Lung (tissue), 12 donors: ENCODE data around the gene AP5Z1. TPM values are rescaled to one million over a fixed set of nuclear protein-coding genes. Genes with fewer than 3 reads are reported as not detected.

ENCODE experiments used
- ATAC-seq: fragments of 200-7000 bp; cut with Tn5 transposase; one replicate; pipeline ENCODE4 v1.9.1; 2020; ENCODE audit warnings: moderate number of reproducible peaks; ENCODE audit not compliant: insufficient read depth, low FRiP score
- DNase-seq, 3 donors: peaks; one replicate each; pipeline ENCODE4 v3.0.0-alpha.2; 2013 to 2017
- H3K27ac ChIP-seq, 2 donors: one replicate each; pipeline ENCODE4 v1.5.1; 2013; ENCODE audit warnings: mild to moderate bottlenecking in 2 of 2, moderate library complexity in 2 of 2, control low read depth in 1 of 2, inconsistent platforms in 1 of 2, low read depth in 1 of 2, low read length in 1 of 2
- H3K27me3 ChIP-seq, 3 donors: one replicate each; pipeline ENCODE4 v1.5.1; 2013; ENCODE audit warnings: low read length in 2 of 3; ENCODE audit not compliant: control insufficient read depth in 3 of 3, insufficient read depth in 3 of 3
- H3K36me3 ChIP-seq, 4 donors: one replicate each; pipeline ENCODE4 v1.5.1; 2013; ENCODE audit warnings: low read length in 4 of 4, mild to moderate bottlenecking in 1 of 4, moderate library complexity in 1 of 4; ENCODE audit not compliant: control insufficient read depth in 4 of 4, insufficient read depth in 4 of 4
- H3K4me1 ChIP-seq, 5 donors: one replicate each; pipeline ENCODE4 v1.5.1; 2013; ENCODE audit warnings: low read length in 5 of 5, mild to moderate bottlenecking in 2 of 5, moderate library complexity in 1 of 5; ENCODE audit not compliant: control insufficient read depth in 5 of 5, insufficient read depth in 5 of 5
- H3K4me3 ChIP-seq: one replicate; pipeline ENCODE4 v1.5.1; 2013; ENCODE audit warnings: mild to moderate bottlenecking, control low read depth, moderate library complexity
- H3K9ac ChIP-seq, 2 donors: one replicate each; pipeline ENCODE4 v1.5.1; 2013; ENCODE audit warnings: low read length in 2 of 2, control low read depth in 1 of 2; ENCODE audit not compliant: insufficient read depth in 1 of 2
- H3K9me3 ChIP-seq, 4 donors: one replicate each; pipeline ENCODE4 v1.5.1; 2013; ENCODE audit warnings: low read length in 3 of 4, mild to moderate bottlenecking in 1 of 4, moderate library complexity in 1 of 4; ENCODE audit not compliant: control insufficient read depth in 4 of 4, insufficient read depth in 3 of 4
- WGBS, 2 donors: extraction: QIAGEN DNeasy Blood & Tissue Kit; methylation state at CpG; one replicate each; pipeline ENCODE4 v1.1.7; 2013; 5-methylcytosine and 5-hydroxymethylcytosine counted together
- polyA plus RNA-seq, 2 donors: library from polyadenylated mRNA; stranded (reverse); fragments of 200-250 nt; gene quantifications; one replicate each; pipeline ENCODE4 v1.2.1, GENCODE V29; 2013
- total RNA-seq, 2 donors: library from RNA; depleted of rRNA in 1 of 2; stranded (reverse); fragments of >200 nt in 1 of 2; gene quantifications; one replicate each; pipeline ENCODE4 v1.2.1, GENCODE V29; 2014 to 2021
- TF ChIP-seq, protein P1 (sequence below): IDR thresholded peaks from 2 replicates; pipeline ENCODE4 v1.5.1; 2012; ENCODE audit warnings: mild to moderate bottlenecking; ENCODE audit errors: control extremely low read depth, extremely low read depth
- donor health status: control.
- donor health status: control.
- donor health status: Bipolar disorder and iron deficiency.
- donor health status: healthy.
- donor health status: DM: yes; HTN: yes; CAD: no.

The AP5Z1 gene
- total and polyA plus RNA-seq, 4 donors: 21.2 to 62.4 (median 59.3) TPM

DNA sequence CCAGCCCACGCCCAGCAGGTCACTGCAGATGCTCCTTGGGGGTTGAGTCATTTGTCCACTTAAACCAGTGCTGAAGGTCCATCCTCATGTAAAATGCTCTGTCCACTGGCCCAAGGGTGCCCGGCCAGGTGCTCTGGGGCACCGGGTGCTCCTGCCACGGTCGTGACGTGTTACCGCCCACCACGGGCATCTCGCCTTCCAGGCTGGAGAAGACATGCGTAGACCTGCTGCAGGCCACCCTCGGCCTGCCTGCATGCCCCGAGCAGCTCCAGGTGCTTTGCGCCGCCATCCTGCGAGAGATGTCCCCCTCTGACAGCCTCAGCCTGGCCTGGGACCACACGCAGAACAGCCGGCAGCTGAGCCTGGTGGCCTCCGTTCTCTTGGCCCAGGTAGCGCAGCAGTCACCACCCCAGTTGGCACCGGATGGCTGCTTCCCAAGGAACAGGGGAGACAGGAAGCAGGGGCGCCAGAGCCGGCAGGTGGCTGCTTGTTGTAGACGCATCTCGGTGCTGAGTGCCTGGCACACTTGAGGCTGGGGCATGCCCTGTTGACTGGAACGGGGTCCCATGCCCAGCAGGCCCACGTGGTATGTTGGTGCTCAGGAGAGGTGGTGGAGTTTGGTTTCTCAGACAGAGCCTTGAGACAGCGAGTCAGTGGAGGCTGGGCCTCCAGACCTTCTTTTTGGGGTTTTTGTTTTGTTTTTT is 6.1 kb downstream of the AP5Z1 start:
- ATAC-seq (no peak), DNase-seq (no peak)
- 93 to 95% methylated on average over 27 of the region's 27 CpGs for WGBS, 2 donors
- Histone ChIP-seq H3K4me3 (no peak overlapping the region), H3K36me3 (peaks cover 2 to 56% (median 10%) of the 10 kb centered on the region in 4 donors), H3K27ac (no peak overlapping the region), H3K9me3 (no peaks in the 10 kb centered on the region), H3K27me3 (no peaks in the 10 kb centered on the region), H3K4me1 (peaks cover 0 to 8% (median 0%) of the 10 kb centered on the region in 5 donors), H3K9ac (no peak overlapping the region)
- TF ChIP-seq, protein P1, sequence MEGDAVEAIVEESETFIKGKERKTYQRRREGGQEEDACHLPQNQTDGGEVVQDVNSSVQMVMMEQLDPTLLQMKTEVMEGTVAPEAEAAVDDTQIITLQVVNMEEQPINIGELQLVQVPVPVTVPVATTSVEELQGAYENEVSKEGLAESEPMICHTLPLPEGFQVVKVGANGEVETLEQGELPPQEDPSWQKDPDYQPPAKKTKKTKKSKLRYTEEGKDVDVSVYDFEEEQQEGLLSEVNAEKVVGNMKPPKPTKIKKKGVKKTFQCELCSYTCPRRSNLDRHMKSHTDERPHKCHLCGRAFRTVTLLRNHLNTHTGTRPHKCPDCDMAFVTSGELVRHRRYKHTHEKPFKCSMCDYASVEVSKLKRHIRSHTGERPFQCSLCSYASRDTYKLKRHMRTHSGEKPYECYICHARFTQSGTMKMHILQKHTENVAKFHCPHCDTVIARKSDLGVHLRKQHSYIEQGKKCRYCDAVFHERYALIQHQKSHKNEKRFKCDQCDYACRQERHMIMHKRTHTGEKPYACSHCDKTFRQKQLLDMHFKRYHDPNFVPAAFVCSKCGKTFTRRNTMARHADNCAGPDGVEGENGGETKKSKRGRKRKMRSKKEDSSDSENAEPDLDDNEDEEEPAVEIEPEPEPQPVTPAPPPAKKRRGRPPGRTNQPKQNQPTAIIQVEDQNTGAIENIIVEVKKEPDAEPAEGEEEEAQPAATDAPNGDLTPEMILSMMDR: no peak

DNA sequence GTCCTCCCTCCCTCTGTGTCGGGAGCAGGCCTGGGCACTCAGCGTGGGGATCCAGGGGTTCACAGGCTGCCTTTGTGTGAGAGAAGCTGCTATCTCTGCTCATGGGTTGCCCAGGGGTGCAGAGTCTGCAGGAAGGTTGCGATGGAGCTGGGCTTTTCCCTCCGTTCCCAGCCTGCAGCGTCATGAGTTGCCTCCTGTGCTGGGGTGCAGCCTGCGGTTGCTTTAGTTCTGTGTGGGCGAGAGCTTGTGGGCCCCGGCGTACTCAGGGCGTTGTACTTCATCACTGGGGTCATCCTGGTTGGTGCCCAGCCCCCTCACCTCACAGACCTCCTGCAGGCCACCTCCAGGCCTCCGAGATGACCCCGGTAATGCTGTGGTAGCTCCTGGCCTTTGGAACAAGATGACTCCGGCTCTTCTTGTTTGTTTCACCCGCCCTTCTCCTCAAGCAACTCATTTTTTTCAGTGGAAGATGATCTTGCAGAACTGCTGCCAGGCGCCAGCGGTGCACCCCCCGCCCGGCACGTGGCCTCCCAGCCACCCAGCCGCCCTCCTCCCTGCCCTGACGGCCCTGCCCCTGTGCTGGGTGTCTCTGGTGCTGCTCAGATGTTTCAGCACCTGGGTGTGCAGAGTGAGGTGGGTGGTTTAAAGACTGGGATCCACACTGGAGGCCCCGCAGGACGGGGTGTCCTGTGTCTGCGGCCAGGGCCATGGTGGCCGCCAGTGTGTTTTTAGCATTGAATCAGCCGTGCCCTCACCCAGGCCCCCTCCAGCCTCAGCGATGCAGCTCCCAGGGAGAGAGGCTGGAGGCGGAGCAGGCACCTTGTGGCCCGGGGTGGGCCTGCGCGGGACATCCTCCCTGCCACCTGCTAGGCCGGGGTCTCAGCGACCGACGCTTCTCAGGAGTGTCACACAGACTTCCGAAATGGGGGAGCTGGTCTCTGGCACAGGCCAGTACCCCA is 7.2 kb downstream of the AP5Z1 start:
- Histone ChIP-seq H3K27me3 (no peaks in the 10 kb centered on the region), H3K27ac (no peak overlapping the region), H3K9me3 (no peaks in the 10 kb centered on the region), H3K4me1 (peaks cover 0 to 2% (median 0%) of the 10 kb centered on the region in 5 donors), H3K4me3 (no peak overlapping the region), H3K9ac (no peak overlapping the region), H3K36me3 (peaks cover 2 to 65% (median 12%) of the 10 kb centered on the region in 4 donors)
- WGBS, 2 donors: 94% methylated on average over 36 of the region's 36 CpGs
- DNase-seq (no peak), ATAC-seq (no peak)
- TF ChIP-seq, protein P1: no peak

DNA sequence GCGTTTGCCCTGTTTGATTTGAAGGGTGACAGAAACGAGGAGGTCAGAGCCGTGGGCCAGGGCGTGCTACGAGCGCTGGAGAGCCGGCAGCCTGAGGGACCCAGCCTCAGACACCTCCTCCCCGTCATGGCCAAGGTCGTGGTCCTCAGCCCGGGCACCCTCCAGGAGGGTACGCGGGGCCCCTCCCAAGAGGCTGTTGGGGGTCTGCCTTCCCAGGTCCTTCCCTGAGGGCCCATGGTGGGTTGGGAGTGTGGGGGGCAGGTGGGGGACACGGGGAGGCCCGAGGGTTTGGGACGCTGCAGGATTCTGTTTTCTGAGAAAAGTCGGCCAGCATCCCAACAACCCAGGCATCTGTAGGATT is 7.8 kb downstream of the AP5Z1 start:
- Histone ChIP-seq H3K4me3 (no peak overlapping the region), H3K9ac (no peak overlapping the region), H3K4me1 (no peaks in the 10 kb centered on the region), H3K27me3 (no peaks in the 10 kb centered on the region), H3K27ac (no peak overlapping the region), H3K36me3 (peaks cover 2 to 71% (median 14%) of the 10 kb centered on the region in 4 donors), H3K9me3 (no peaks in the 10 kb centered on the region)
- WGBS, 2 donors: 92 to 93% methylated on average over 13 to 16 of the region's 16 CpGs
- DNase-seq (no peak), ATAC-seq (no peak)
- TF ChIP-seq, protein P1: no peak
